Keratinocyte (primary cell): ENCODE data around the gene GRPEL2.

Experiments
- EZH2 ChIP-seq: IDR thresholded peaks from one replicate; pipeline ENCODE4 v1.6.1; 2012; ENCODE audit warnings: inconsistent platforms, mild to moderate bottlenecking, low read length, moderate library complexity
- TF ChIP-seq, protein P1 (sequence below), 3 experiments: IDR thresholded peaks in 1 of 3; conservative IDR thresholded peaks in 1 of 3; optimal IDR thresholded peaks in 1 of 3; 2 replicates in 2 of 3; 3 replicates in 1 of 3; pipeline versions ENCODE3 to v1.5.1; 2011; ENCODE audit warnings: low read length in 3 of 3, mild to moderate bottlenecking in 3 of 3, moderate library complexity in 2 of 3, control low read depth in 1 of 3, inconsistent platforms in 1 of 3; ENCODE audit not compliant: insufficient read depth in 2 of 3; ENCODE audit errors: extremely low read depth in 1 of 3

DNA sequence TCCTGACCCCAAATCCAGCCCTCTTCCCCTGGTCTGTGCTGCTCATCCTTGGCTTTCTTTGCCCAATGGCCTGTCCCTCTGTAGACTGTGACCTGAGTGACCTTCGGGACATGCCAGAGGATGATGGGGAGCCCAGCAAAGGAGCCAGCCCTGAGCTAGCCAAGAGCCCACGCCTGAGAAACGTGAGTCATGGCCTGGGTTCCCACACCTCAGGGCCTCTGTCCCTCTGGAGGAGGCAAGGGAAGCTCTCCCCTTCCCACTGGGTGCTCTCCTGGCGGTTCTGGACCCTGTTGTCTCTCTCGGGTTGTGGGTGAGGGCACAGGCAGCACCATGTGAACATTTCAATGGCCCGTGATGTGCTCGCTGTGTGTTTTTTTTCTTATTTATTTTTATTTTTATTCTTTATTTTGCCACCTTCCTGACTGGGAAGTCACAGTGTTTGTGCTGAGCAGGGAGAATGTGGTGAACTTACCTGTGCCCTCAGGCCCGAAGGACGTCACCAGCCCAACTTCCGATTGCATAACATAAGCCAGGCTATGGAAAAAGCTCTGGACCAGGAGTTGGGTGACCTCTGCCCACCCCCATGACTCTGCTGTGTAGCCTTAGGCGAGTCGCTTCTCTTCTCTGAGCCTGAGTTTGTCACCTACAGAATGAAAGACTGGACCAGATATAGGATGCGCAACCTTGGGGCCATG lies 44.1 kb upstream of the GRPEL2 start:
- no peak for TF ChIP-seq EZH2
- TF ChIP-seq, protein P1, sequence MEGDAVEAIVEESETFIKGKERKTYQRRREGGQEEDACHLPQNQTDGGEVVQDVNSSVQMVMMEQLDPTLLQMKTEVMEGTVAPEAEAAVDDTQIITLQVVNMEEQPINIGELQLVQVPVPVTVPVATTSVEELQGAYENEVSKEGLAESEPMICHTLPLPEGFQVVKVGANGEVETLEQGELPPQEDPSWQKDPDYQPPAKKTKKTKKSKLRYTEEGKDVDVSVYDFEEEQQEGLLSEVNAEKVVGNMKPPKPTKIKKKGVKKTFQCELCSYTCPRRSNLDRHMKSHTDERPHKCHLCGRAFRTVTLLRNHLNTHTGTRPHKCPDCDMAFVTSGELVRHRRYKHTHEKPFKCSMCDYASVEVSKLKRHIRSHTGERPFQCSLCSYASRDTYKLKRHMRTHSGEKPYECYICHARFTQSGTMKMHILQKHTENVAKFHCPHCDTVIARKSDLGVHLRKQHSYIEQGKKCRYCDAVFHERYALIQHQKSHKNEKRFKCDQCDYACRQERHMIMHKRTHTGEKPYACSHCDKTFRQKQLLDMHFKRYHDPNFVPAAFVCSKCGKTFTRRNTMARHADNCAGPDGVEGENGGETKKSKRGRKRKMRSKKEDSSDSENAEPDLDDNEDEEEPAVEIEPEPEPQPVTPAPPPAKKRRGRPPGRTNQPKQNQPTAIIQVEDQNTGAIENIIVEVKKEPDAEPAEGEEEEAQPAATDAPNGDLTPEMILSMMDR (optimal IDR thresholded peaks at IDR 0.05 in 1 of 3, IDR thresholded peaks at IDR 0.05 in 1 of 3, conservative IDR thresholded peaks at IDR 0.05 in 1 of 3; ENCODE audit: extremely low read depth in 1 of 3, insufficient read depth in 2 of 3, low read length in 3 of 3): no peak
